Gastroesophageal sphincter (tissue), 4 donors: ENCODE data around the gene RETSAT. TPM values are rescaled to one million over a fixed set of nuclear protein-coding genes. Genes with fewer than 3 reads are reported as not detected.
A peak's percentile ranks its signal among the peaks of the same experiment; 100 is the strongest.
"Not testable (repeated sequence)": the region's sequence is repeated elsewhere in the genome, so short reads cannot be mapped to it uniquely, and the experiment has no call there.

Experiments used
- ATAC-seq: fragments of 150-250 bp; one replicate; pipeline ENCODE4 v1.9.1; 2016; ENCODE audit warnings: mild to moderate bottlenecking, moderate library complexity
- H3K27ac ChIP-seq, 4 donors: fragments of 200-600 bp; sonication (generic) in 3 of 4; 1 replicate in 3 of 4; 2 replicates in 1 of 4; pipeline ENCODE4 v1.5.1; 2016 to 2019
- H3K27me3 ChIP-seq: fragments of 200-600 bp; sonication (generic); one replicate; pipeline ENCODE4 v1.5.1; 2019
- H3K36me3 ChIP-seq, 2 donors: fragments of 200-600 bp; sonication (generic); one replicate each; pipeline ENCODE4 v1.5.1; 2019; ENCODE audit warnings: control low read depth in 1 of 2
- H3K4me1 ChIP-seq, 3 donors: fragments of 200-600 bp; sonication (generic); 1 replicate in 2 of 3; 2 replicates in 1 of 3; pipeline ENCODE4 v1.5.1; 2016 to 2019; ENCODE audit warnings: control low read depth in 2 of 3
- H3K4me3 ChIP-seq, 2 donors: fragments of 200-600 bp; sonication (generic); one replicate each; pipeline ENCODE4 v1.5.1; 2019; ENCODE audit warnings: mild to moderate bottlenecking in 1 of 2, moderate library complexity in 1 of 2
- H3K9me3 ChIP-seq, 3 donors: fragments of 200-600 bp; sonication (generic); one replicate each; pipeline ENCODE4 v1.5.1; 2017 to 2019; ENCODE audit warnings: control low read depth in 2 of 3
- EP300 ChIP-seq: sonication (generic); formaldehyde crosslinking; IDR thresholded peaks from one replicate; pipeline ENCODE4 v1.6.1; 2017; ENCODE audit warnings: antibody characterized with exemption, mild to moderate bottlenecking
- POLR2A ChIP-seq, 2 donors: fragments of 450-650 bp; IDR thresholded peaks; one replicate each; pipeline ENCODE4 v1.6.1; 2017; ENCODE audit warnings: antibody characterized with exemption in 2 of 2, mild to moderate bottlenecking in 2 of 2, moderate library complexity in 1 of 2
- POLR2AphosphoS5 ChIP-seq: sonication (generic); formaldehyde crosslinking; IDR thresholded peaks from one replicate; pipeline ENCODE4 v1.6.1; 2017; ENCODE audit warnings: antibody characterized with exemption
- WGBS, 2 donors: methylation state at CpG; one replicate each; pipeline ENCODE4 v1.1.5; 2018; ENCODE audit warnings: low coverage in 1 of 2; 5-methylcytosine and 5-hydroxymethylcytosine counted together
- total RNA-seq, 4 donors: library from RNA; depleted of rRNA; stranded (reverse); fragments of >200 nt; gene quantifications; one replicate each; pipeline ENCODE4 v1.1.0, GENCODE V29; 2016
- TF ChIP-seq, protein P1 (sequence below), 4 experiments: fragments of 200-600 bp in 2 of 4; fragments of 450-650 bp in 2 of 4; sonication (generic) in 1 of 4; IDR thresholded peaks; one replicate each; pipeline ENCODE4 v1.5.1; 2017 to 2019; ENCODE audit warnings: antibody characterized with exemption in 4 of 4, mild to moderate bottlenecking in 2 of 4, moderate library complexity in 2 of 4

RETSAT gene
- total RNA-seq, 4 donors from 2014 or later: 29.5 to 61.8 (median 44.9) TPM

DNA sequence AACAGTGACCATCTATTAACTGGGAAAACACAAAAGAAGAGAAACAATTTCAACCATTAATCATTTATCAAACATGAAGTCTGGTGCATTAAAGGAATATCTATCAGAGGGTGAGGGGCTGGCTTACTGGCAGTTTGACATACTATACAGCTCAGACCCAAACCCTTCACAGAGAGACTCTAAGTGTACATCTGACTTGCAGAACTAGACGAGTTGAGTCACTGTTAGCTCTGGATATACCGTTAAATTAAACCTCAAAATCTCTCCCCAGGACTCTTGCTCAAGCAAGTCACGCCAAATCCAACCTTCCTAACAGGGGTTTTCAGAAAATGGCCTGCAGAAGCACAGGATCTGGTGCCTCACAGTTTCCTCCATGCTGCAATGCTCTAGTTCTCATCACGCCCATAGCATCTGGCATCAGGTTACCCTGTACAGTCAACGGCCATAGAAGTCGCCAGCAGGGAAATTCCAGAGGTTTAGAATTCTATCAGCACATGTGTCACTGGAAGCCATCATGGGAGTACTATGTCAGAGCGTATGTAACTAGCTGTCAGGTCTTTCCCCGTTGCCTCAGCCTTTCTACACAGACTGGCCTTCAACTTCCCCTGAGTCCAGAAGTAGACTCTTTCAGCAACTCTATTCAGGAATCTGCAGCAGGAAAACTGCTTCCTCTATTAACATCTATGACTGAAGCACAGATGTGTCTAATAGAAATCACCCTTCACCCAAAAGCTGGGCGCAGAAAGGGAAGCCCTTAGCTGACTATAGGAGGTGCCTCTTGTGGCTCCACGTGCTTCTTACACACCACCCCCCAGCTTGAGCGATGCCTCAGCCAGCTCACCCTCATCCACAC is 35.9 kb downstream of the RETSAT start:
- peaks cover 0 to 95% of the 10 kb centered on the region in 2 donors for H3K36me3 ChIP-seq

DNA sequence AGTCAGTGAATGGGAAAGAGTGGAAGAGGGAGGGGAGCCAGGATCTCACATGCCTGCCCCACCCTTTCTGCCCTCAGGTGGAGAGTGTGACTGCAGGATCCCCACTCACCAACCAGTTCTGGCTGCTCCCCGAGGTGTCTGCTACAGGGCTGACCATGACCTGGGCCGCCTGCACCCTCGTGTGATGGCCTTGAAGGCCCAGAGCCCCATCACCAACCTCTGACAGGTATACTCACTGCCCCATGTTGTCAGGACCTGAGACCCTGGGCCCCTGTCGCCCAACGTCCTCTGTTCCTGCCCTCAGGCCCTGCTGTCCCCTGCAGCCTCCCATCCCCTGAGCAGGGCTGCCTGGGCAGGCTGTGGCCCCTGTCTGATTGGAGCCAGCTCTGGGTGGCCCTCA is 38.4 kb downstream of the RETSAT start:
- H3K9me3 ChIP-seq, H3K4me3 ChIP-seq, ATAC-seq, H3K27ac ChIP-seq, H3K27me3 ChIP-seq: not testable (repeated sequence)
- H3K4me1 ChIP-seq: peaks cover 0 to 24% (median 0%) of the 10 kb centered on the region in 3 donors
- 80% methylated on average over 1 of the region's 5 CpGs; no CpG with 5 or more reads in 1 of the 2 donors for WGBS, 2 donors
- H3K36me3 ChIP-seq: peaks cover 0 to 71% of the 10 kb centered on the region in 2 donors

More for the DNA sequence above, 35.9 kb downstream of the RETSAT start:
- peak; percentile 38 for ATAC-seq
- TF ChIP-seq EP300 (no peak), POLR2A (IDR thresholded peaks at IDR 0.05) (no peak), POLR2AphosphoS5 (no peak)
- TF ChIP-seq, protein P1, sequence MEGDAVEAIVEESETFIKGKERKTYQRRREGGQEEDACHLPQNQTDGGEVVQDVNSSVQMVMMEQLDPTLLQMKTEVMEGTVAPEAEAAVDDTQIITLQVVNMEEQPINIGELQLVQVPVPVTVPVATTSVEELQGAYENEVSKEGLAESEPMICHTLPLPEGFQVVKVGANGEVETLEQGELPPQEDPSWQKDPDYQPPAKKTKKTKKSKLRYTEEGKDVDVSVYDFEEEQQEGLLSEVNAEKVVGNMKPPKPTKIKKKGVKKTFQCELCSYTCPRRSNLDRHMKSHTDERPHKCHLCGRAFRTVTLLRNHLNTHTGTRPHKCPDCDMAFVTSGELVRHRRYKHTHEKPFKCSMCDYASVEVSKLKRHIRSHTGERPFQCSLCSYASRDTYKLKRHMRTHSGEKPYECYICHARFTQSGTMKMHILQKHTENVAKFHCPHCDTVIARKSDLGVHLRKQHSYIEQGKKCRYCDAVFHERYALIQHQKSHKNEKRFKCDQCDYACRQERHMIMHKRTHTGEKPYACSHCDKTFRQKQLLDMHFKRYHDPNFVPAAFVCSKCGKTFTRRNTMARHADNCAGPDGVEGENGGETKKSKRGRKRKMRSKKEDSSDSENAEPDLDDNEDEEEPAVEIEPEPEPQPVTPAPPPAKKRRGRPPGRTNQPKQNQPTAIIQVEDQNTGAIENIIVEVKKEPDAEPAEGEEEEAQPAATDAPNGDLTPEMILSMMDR (IDR thresholded peaks at IDR 0.05): no peak
- Histone ChIP-seq H3K4me3 (no peak overlapping the region), H3K27me3 (no peaks in the 10 kb centered on the region), H3K4me1 (peaks cover 4 to 50% (median 9%) of the 10 kb centered on the region in 3 donors), H3K27ac (no peak overlapping the region), H3K9me3 (no peaks in the 10 kb centered on the region)
- 68 to 70% methylated on average over 8 to 10 of the region's 11 CpGs for WGBS, 2 donors

DNA sequence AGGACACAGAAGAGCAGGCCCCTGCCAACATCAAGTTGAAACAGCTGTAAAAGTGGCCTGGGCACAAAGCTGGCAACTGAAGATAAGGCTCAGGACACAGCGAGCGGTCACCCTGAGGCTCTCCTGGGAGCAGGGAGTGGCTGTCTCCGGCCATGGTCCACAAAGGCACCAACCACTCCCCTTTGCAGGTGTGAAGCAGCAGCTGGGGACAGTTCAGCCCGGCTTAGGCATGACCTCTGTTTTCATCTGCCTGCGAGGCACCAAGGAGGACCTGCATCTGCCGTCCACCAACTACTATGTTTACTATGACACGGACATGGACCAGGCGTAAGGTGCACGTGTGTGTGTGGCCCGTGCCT is 39.5 kb downstream of the RETSAT start:
- H3K27me3 ChIP-seq: no peaks in the 10 kb centered on the region
- no peak for ATAC-seq
- TF ChIP-seq, protein P1 (IDR thresholded peaks at IDR 0.05): no peak
- no peak for TF ChIP-seq EP300
- TF ChIP-seq POLR2AphosphoS5: no peak
- TF ChIP-seq POLR2A (IDR thresholded peaks at IDR 0.05): no peak
- no peaks in the 10 kb centered on the region for H3K9me3 ChIP-seq
- H3K4me3 ChIP-seq: no peak overlapping the region
- no peak overlapping the region for H3K27ac ChIP-seq
- 96% methylated on average over 5 of the region's 10 CpGs; no CpG with 5 or more reads in 1 of the 2 donors for WGBS, 2 donors
- H3K36me3 ChIP-seq: peaks cover 0 to 71% of the 10 kb centered on the region in 2 donors
- peaks cover 0 to 24% (median 0%) of the 10 kb centered on the region in 3 donors for H3K4me1 ChIP-seq

DNA sequence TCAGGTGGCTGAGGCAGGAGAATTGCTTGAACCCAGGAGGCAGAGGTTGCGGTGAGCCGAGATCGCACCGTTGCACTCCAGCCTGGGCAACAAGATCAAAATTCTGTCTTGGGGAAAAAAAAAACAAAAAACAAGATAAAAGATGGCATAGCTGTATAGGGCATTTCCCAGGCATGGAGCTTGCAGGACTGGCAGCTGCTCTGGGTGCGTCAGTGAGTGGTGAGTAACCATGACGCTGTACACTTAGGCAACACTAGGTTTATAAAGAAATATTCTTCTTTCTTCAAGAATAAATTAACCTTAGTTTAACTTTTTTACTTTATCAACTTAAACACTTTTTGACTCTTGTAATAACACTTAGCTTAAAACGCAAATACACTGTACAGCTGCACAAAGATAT is 41.9 kb downstream of the RETSAT start:
- Histone ChIP-seq H3K27me3 (no peaks in the 10 kb centered on the region), H3K4me1 (peaks cover 0 to 30% (median 10%) of the 10 kb centered on the region in 3 donors), H3K27ac (no peak overlapping the region), H3K36me3 (peaks cover 0 to 64% of the 10 kb centered on the region in 2 donors), H3K4me3 (no peak overlapping the region), H3K9me3 (no peaks in the 10 kb centered on the region)
- TF ChIP-seq POLR2AphosphoS5 (no peak), EP300 (no peak), POLR2A (IDR thresholded peaks at IDR 0.05) (no peak)
- TF ChIP-seq, protein P1 (IDR thresholded peaks at IDR 0.05): no peak
- WGBS, 2 donors: 77 to 83% methylated on average over 7 of the region's 7 CpGs
- ATAC-seq: no peak

DNA sequence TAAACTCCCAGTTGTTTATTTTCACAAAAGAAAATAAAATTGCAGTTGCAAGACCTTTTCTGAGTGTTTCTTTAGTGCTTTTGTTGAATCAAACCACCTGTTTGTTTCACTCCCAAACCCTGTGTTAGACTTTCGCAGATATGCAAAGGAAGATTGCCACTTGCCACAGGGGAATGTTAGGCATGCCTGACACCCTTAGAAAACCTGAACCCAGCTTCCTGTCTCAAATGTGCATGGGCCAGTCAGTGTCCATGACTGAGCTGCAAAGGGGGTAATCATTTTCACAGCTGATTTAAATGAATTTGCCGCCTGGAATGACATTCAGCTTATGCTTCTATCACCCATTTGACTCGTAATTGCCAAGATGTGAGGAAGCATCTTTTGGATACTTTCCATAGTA is 44.0 kb downstream of the RETSAT start:
- no peak overlapping the region for H3K4me3 ChIP-seq
- H3K9me3 ChIP-seq: no peaks in the 10 kb centered on the region
- peaks cover 0 to 32% (median 10%) of the 10 kb centered on the region in 3 donors for H3K4me1 ChIP-seq
- WGBS, 2 donors: 63 to 85% methylated on average over 2 to 3 of the region's 3 CpGs
- H3K27ac ChIP-seq: peak overlapping the region in 1 of 4 donors; percentile 36
- TF ChIP-seq POLR2AphosphoS5: no peak
- TF ChIP-seq EP300: no peak
- TF ChIP-seq, protein P1 (IDR thresholded peaks at IDR 0.05): no peak
- no peak for TF ChIP-seq POLR2A (IDR thresholded peaks at IDR 0.05)
- no peaks in the 10 kb centered on the region for H3K27me3 ChIP-seq
- ATAC-seq: no peak
- peaks cover 0 to 66% of the 10 kb centered on the region in 2 donors for H3K36me3 ChIP-seq
